Mesenteric fat pad (tissue), 1 donor: ENCODE data around the gene DTHD1. TPM values are rescaled to one million over a fixed set of nuclear protein-coding genes. Genes with fewer than 3 reads are reported as not detected.

Experiments
- DNase-seq: peaks from one replicate; pipeline ENCODE4 v3.0.0-alpha.2; 2020; ENCODE audit warnings: low spot score
- long read RNA-seq: library from polyadenylated mRNA; unstranded; transcript quantifications from one replicate; pipeline ENCODE4 v2.0.0, GENCODE V29; 2020
- total RNA-seq: library from RNA; stranded (reverse); fragmentation: NEBNext Ultra II Directional; extraction: Animal tissue kit (Norgen Biotek cat#: 25700); gene quantifications from one replicate; pipeline ENCODE4 v1.2.1, GENCODE V29; 2021
- donor health status: DM: yes; HTN: yes; CAD: no.

The DTHD1 gene
- total RNA-seq: 0.39 TPM
- long read RNA-seq: 0 reads

DNA sequence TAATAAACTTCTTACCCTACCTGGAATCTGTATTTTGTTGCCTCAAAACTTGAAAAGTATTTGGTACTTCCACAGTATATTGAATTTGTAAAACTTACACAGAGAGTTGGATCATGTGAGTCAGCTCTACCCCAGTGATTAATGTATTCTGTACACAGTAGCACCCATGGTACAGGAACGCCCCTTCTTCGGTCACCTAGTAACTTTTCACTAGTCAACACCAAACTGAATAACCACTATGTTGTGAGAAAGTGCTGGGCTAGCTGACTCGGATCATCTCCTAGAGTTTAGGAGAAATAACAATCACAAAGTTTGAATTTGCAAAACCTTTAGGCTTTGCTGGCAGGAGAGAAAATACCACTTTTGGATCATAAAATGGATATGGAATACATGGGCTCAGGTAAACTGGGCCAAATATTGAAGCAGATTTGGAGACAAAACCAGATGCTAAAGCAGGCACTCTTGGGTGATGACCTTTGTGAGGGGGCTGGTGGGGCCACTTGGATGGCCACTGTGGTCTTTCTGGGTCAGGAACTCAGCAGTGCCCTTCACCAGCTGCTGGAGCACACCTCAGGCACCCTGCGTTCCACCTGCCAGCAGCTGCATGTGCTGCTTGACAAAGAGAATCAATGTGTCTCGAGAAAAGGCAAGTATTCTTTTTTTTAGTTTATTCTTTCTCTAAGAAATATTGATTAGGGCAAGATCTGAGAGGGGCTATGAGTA lies at the start of gene DTHD1:
TSS of gene DTHD1 (plus strand) at position 233 of the 723 bp plus-strand sequence. CDS start at position 376, 143 bp downstream.
- no peak for DNase-seq

DNA sequence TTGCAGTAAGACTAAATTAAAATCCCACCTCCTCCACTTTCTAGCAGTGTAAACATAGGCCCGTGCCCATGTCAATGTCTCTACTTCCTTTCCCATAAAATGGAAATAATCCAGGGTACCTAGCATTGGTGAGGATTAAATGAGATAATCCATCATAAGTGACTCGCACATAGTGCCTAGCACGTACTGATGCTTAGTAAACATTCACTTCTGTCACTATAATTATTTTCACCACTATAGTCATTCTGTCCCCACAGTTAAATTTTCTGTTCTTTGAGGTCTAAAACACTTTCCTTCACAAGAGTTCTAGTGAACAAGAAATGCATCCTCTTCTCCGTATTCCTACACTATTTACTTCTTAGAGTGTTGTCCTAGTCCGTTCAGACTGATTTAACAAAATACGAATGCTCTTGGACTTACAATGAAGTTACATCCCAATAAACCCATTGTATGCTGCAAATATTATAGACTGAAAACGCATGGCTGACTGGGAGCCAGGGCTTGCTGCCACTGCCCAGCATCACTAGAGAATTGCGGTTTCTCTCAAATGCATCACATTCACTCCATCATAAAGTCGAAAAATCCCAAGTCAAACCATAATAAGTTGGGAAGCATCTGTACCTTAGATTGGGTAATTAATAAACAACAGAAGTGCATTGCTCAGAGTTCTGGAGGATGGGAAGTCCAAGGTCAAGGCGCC lies 47.7 kb upstream of the DTHD1 start:
- DNase-seq: no peak

GRCh38 chr4:36235306-36235705 lies 46.1 kb upstream of the DTHD1 start:
- no peak for DNase-seq

GRCh38 chr4:36236159-36236558 lies 45.3 kb upstream of the DTHD1 start:
- no peak for DNase-seq

GRCh38 chr4:36237366-36238313 lies 43.8 kb upstream of the DTHD1 start:
- no peak for DNase-seq

- DNase-seq: no peak
These were observed 39.6 kb upstream of the DTHD1 start for GRCh38 chr4:36241771-36242170.

GRCh38 chr4:36242629-36243354 lies 38.6 kb upstream of the DTHD1 start:
- DNase-seq: no peak

DNA sequence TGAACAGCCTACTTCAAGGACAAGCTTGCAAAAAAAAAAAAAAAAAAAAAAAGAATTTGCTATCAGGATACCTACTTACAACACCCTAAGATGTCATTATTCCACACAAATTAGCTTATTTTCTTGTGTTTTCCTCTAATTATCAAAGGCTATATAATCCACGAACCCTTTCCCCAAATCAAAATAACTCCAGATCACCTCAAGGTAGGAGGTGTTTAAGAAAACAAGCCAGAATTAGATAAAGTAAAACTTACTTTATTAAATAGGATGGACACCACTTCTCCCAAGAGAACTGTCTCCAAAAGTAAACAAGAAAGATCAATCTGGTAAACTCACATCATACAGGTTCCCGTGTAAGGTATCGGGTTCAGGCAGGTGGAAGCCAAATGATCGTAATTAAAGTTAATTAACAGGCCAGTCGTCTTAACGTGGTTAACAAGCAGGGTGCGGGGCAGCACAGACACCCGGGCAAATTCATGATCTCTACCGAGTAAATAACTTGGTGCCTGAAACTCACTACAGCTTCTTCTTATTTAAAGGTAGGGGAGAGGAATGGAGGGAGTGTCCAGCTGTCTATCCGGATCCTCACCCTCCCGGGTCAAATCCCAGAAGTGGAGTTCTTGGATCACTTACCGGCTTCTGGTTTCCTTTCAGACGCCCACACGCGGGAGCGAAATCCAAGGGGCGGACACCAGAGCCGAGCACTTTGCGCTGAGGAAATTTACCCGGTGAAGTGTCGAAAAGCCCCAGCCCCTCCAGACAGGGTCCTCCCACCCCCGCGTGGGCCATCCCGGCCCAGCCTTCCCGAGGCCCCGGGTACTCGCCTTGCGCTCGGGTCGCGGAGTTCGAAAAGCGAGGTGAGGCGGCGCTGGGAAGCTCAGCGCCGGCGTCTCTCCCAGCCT lies 37.8 kb upstream of the DTHD1 start:
- no peak for DNase-seq

GRCh38 chr4:36244257-36245082 lies 36.9 kb upstream of the DTHD1 start, which contains the start of gene ARAP2:
TSS of gene ARAP2 (minus strand) at chr4:36244514. CDS start at chr4:36229486, 15,028 bp downstream.
- peak; percentile 92 for DNase-seq

DNA sequence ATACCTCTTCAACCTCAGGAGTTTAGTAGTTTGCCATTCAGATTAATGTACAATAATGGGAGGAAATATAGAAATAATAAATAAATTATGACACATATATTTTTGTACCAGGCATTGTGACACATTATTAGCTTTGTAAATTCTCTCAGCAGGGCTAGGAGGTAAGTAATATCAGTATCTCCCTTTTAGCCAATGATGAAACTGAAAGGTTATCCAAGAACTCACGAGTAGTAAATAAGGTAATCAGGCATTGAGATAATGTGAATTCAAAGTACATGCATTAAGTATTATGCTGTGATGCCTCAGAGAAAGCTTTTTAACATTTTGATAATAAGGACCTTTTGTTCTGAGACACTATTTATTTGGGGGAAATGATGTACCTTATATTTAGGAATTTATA lies 31.8 kb upstream of the DTHD1 start:
- no peak for DNase-seq

GRCh38 chr4:36251983-36252382 lies 29.4 kb upstream of the DTHD1 start:
- DNase-seq: no peak

DNA sequence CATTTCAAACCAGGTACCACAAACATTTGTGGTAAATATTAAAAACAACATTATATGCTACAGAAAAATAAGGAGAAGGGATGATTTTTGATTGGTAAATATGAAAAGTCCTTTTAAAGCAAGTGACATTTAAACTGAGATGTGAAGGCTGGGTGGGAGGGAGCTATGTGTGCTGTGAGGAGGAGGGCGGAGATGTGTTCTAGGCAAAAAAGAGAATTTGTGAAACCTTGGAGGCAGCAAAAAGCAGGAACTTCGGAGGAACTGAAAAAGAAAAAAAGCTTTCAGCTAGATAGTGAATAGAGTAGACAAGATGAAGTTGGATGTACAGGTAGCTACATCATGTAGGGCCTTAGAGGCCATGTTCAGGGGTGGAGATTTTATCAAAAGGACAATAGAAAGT lies 27.0 kb upstream of the DTHD1 start:
- DNase-seq: no peak

- no peak for DNase-seq
These were observed 25.8 kb upstream of the DTHD1 start for GRCh38 chr4:36255577-36255976.

DNA sequence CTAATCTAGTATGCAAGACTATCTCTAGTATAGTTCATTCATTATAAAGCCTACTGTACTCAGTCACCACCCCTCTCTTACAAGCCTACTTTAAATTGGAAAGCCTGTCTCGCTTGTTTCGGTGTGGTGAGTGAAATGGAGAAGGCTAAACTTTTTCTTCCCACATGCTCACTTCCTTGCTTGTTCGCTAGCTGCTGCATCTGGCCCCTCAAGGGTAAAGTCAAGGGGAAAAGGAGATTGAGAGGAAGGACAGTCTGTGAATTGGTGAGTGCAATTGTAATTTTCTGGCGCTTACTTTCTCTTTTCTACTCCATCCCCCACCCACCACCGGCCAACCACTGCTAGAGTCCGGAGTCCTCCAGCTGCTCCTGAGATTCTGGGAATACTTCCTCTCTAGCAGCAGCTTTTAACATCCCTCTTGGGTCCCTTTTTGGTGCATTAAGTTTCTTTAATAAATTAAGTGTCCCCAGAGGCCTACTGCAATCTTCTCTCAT lies 25.0 kb upstream of the DTHD1 start:
- DNase-seq: no peak

GRCh38 chr4:36260731-36261130 lies 20.7 kb upstream of the DTHD1 start:
- DNase-seq: no peak

DNA sequence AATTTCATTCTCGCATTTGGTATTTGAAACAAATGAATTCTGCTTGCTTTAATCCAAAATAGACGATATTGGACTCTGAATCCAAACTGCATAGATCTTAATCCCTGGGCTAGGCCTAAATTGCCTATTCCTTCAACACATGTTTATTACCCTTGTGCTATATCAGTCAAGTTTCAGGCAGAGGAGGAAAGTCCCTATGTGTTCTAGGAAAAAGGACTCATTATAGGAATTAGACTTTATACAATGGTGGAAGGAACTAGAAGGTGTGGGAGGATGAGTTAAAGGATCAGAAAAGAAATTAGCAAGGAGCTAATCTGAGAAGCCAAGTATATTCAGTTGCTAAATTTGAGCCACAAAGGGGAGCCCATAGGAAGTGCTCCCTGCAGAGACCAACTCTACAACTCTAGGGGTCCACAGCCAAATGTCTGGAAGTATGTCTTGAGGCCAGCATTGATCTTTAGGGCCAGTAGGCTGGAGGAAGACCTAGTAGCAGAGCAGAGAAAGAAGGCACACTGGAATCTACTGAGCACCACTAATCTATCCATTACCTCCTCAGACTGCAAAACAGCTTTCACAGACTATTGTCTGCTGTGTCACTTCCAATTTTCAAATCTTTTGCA lies 17.1 kb upstream of the DTHD1 start:
- DNase-seq: no peak

DNA sequence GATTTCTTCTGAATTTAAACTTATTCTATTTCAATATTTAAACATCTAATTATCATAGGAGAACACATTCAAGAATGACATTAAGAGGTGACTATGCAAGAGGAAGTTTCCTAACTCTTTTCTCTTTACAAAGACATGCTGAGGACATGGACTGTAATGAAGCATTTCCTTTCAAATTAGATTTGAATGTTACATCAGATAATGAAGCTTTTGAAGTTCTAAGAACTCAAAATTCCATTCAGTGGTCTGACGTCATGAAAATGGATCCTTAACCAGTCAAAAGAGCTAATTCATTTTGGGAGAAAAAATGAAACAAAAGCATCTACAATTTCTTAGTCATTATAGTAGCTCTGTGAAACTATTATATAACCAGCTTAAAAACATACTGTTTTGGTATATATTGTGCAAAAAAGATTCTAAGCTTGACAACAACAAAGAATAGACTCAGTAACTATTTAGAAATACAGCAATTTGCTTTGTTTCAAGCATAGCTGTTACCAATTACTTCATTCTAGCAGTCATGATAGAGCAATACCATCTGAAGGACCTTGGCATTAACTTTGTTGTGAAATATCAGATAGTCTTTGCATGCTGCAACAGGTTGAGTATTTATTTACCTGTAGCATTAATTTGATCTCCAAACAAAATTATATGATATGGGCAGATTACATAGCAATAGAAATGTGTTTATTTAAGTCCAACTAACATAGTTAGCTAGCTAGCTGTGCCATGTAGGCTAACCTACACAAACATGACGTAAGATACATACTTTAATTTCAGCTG lies 13.7 kb upstream of the DTHD1 start:
- DNase-seq: no peak
